GM23338 (cell line): ENCODE results near the gene IL19. TPM values are rescaled to one million over a fixed set of nuclear protein-coding genes. Genes with fewer than 3 reads are reported as not detected.

ENCODE experiments used
- ATAC-seq: fragments of 200-7000 bp; cut with Tn5 transposase; 3 replicates; pipeline ENCODE4 v1.9.1; 2020
- DNase-seq: peaks from one replicate; pipeline ENCODE4 v3.0.0-alpha.2; 2015; ENCODE audit warnings: low spot score
- H2AFZ ChIP-seq: fragments of 200-600 bp; sonication (generic); 2 replicates; pipeline ENCODE4 v1.8.0; 2016; ENCODE audit warnings: antibody characterized with exemption, mild to moderate bottlenecking, moderate library complexity
- H3F3A ChIP-seq: fragments of 200-600 bp; sonication (generic); replicated peaks from 2 replicates; pipeline ENCODE4 v1.8.0; 2017; ENCODE audit warnings: antibody characterized with exemption, mixed run types, low read depth
- H3K27ac ChIP-seq: fragments of 200-600 bp; sonication (generic); 2 replicates; pipeline ENCODE4 v1.6.1; 2016; ENCODE audit warnings: low read depth
- H3K27me3 ChIP-seq: fragments of 200-600 bp; sonication (generic); 2 replicates; pipeline ENCODE4 v1.8.0; 2016; ENCODE audit warnings: mild to moderate bottlenecking, mixed run types, moderate library complexity; ENCODE audit not compliant: insufficient read depth
- H3K36me3 ChIP-seq: fragments of 200-600 bp; sonication (generic); 2 replicates; pipeline ENCODE4 v1.8.0; 2016; ENCODE audit warnings: mild to moderate bottlenecking; ENCODE audit not compliant: insufficient read depth
- H3K4me1 ChIP-seq: fragments of 200-600 bp; sonication (generic); 2 replicates; pipeline ENCODE4 v1.8.0; 2016; ENCODE audit warnings: mild to moderate bottlenecking, moderate library complexity; ENCODE audit not compliant: insufficient read depth
- H3K4me2 ChIP-seq: fragments of 200-600 bp; sonication (generic); 2 replicates; pipeline ENCODE4 v1.7.1; 2017; ENCODE audit warnings: mixed run types
- H3K4me3 ChIP-seq: fragments of 200-600 bp; sonication (generic); 2 replicates; pipeline ENCODE4 v1.6.1; 2016; ENCODE audit warnings: mixed run types
- H3K79me2 ChIP-seq: fragments of 200-600 bp; sonication (generic); replicated peaks from 2 replicates; pipeline ENCODE4 v1.8.0; 2017; ENCODE audit warnings: mild to moderate bottlenecking; ENCODE audit not compliant: insufficient read depth
- H3K9me2 ChIP-seq: fragments of 200-600 bp; sonication (generic); 2 replicates; pipeline ENCODE4 v1.8.0; 2017; ENCODE audit not compliant: insufficient read depth
- H4K20me1 ChIP-seq: fragments of 200-600 bp; sonication (generic); replicated peaks from 2 replicates; pipeline ENCODE4 v1.8.0; 2017; ENCODE audit warnings: mild to moderate bottlenecking; ENCODE audit not compliant: insufficient read depth
- H3K27ac Mint-ChIP-seq: 2 replicates; pipeline ENCODE4 v1.8.0; 2020; ENCODE audit warnings: inconsistent platforms, mild to moderate bottlenecking, moderate library complexity, mixed read lengths
- H3K27me3 Mint-ChIP-seq: 3 replicates; pipeline ENCODE4 v1.8.0; 2022; ENCODE audit warnings: low read depth, mild to moderate bottlenecking, moderate library complexity, mixed read lengths, inconsistent platforms; ENCODE audit not compliant: insufficient read depth, poor library complexity
- H3K36me3 Mint-ChIP-seq: 3 replicates; pipeline ENCODE4 v1.8.0; 2021; ENCODE audit warnings: low read depth, mild to moderate bottlenecking, inconsistent platforms, moderate library complexity, mixed read lengths
- H3K4me1 Mint-ChIP-seq: 3 replicates; pipeline ENCODE4 v1.8.0; 2020; ENCODE audit warnings: mild to moderate bottlenecking, inconsistent platforms, mixed read lengths
- H3K4me3 Mint-ChIP-seq: 3 replicates; pipeline ENCODE4 v1.8.0; 2021; ENCODE audit warnings: moderate library complexity, mild to moderate bottlenecking, inconsistent platforms, mixed read lengths
- H3K9me3 Mint-ChIP-seq: 3 replicates; pipeline ENCODE4 v1.8.0; 2020; ENCODE audit warnings: moderate library complexity, mild to moderate bottlenecking, inconsistent platforms, mixed read lengths
- CREB1 ChIP-seq: fragments of 250-450 bp; sonication (Bioruptor Pico); IDR thresholded peaks from 2 replicates; pipeline ENCODE4 v1.5.0; 2020; ENCODE audit warnings: low read depth, mild to moderate bottlenecking, moderate library complexity
- ETS1 ChIP-seq: IDR thresholded peaks from 2 replicates; pipeline ENCODE4 v1.6.1; 2016; ENCODE audit warnings: antibody characterized with exemption
- EZH2 ChIP-seq: fragments of 200-600 bp; sonication (generic); IDR thresholded peaks from one replicate; pipeline ENCODE4 v1.8.0; 2017; ENCODE audit warnings: antibody characterized with exemption, mild to moderate bottlenecking, low read depth; ENCODE audit not compliant: unreplicated experiment
- EZH2phosphoT487 ChIP-seq: fragments of 200-600 bp; sonication (generic); IDR thresholded peaks from one replicate; pipeline ENCODE4 v1.8.1; 2018; ENCODE audit warnings: antibody characterized with exemption; ENCODE audit not compliant: unreplicated experiment
- NANOG ChIP-seq: IDR thresholded peaks from 2 replicates; pipeline ENCODE4 v1.6.1; 2016; ENCODE audit warnings: antibody characterized with exemption, borderline replicate concordance
- POLR2AphosphoS5 ChIP-seq: IDR thresholded peaks from 2 replicates; pipeline ENCODE4 v1.6.1; 2016; ENCODE audit warnings: antibody characterized with exemption, low read depth
- REST ChIP-seq: IDR thresholded peaks from one replicate; pipeline ENCODE4 v1.6.1; 2018; ENCODE audit warnings: antibody characterized with exemption; ENCODE audit not compliant: unreplicated experiment
- STAT1 ChIP-seq: IDR thresholded peaks from one replicate; pipeline ENCODE4 v1.6.1; 2016; ENCODE audit warnings: antibody characterized with exemption; ENCODE audit not compliant: unreplicated experiment
- ZNF114 ChIP-seq: fragments of 250-450 bp; sonication (Bioruptor Pico); IDR thresholded peaks from 2 replicates; pipeline ENCODE4 v1.5.0; 2020; ENCODE audit warnings: mild to moderate bottlenecking, moderate library complexity
- ZNF462 ChIP-seq: fragments of 250-450 bp; sonication (Bioruptor Pico); IDR thresholded peaks from 2 replicates; pipeline ENCODE4 v1.5.0; 2020; ENCODE audit warnings: mild to moderate bottlenecking, moderate library complexity
- polyA plus RNA-seq: library from polyadenylated mRNA; unstranded; fragments of >200 nt; fragmentation: Nextera tagmentation; extraction: Ambion mirVana; gene quantifications from 2 replicates; pipeline ENCODE4 v1.2.1, GENCODE V29; 2016
- total RNA-seq: library from RNA; depleted of rRNA; stranded (reverse); fragments of >200 nt; shearing (Covaris generic); gene quantifications from 2 replicates; pipeline ENCODE4 v1.2.3, GENCODE V29; 2014

The IL19 gene
- total and polyA plus RNA-seq, 2 experiments from 2014 or later = not detected

GRCh38 chr1:206768472-206769303 is 1.9 kb upstream of the IL19 start:
- no peaks in the 10 kb centered on the region for H3K36me3 Mint-ChIP-seq
- no peak overlapping the region for H3K27ac ChIP-seq

More at GRCh38 chr1:206768472-206769303, 1.9 kb upstream of the IL19 start:
- no peak overlapping the region for H3K4me2 ChIP-seq
- H2AFZ ChIP-seq = peak overlapping the region; percentile 76
- H3K4me1 ChIP-seq = peaks cover 16% of the 10 kb centered on the region; the same call in 1 of the 2 replicates
- ATAC-seq (no peak), DNase-seq (no peak)
- H3F3A ChIP-seq = no peaks in the 10 kb centered on the region
- no peaks in the 10 kb centered on the region for H4K20me1 ChIP-seq
- peaks cover 5% of the 10 kb centered on the region; the same call in 1 of the 2 replicates for H3K9me2 ChIP-seq
- Mint-ChIP-seq H3K27me3 (peaks cover 6% of the 10 kb centered on the region), H3K9me3 (no peaks in the 10 kb centered on the region), H3K4me1 (peaks cover 27% of the 10 kb centered on the region), H3K27ac (no peak overlapping the region), H3K4me3 (no peak overlapping the region)
- no peaks in the 10 kb centered on the region for H3K79me2 ChIP-seq
- no peaks in the 10 kb centered on the region for H3K27me3 ChIP-seq
- H3K36me3 ChIP-seq = no peaks in the 10 kb centered on the region
- no peak overlapping the region for H3K4me3 ChIP-seq
- no peak for TF ChIP-seq REST
- no peak for TF ChIP-seq ZNF114 (CRISPR knock-in tag)
- TF ChIP-seq ZNF462 (CRISPR knock-in tag) = no peak
- no peak for TF ChIP-seq STAT1
- TF ChIP-seq NANOG = no peak
- TF ChIP-seq CREB1 = no peak
- TF ChIP-seq ETS1 = no peak
- no peak for TF ChIP-seq EZH2
- TF ChIP-seq EZH2phosphoT487 = no peak
- TF ChIP-seq POLR2AphosphoS5 = no peak
